ENCODE measurements around the gene CFAP20. TPM values are rescaled to one million over a fixed set of nuclear protein-coding genes. Genes with fewer than 3 reads are reported as not detected.

The CFAP20 gene
- total and polyA plus RNA-seq, 2 of the 13 experiments (the other 11 are each of a cell fraction or from before 2014, with no cell fraction given), result 73.1 to 87.4 TPM

DNA sequence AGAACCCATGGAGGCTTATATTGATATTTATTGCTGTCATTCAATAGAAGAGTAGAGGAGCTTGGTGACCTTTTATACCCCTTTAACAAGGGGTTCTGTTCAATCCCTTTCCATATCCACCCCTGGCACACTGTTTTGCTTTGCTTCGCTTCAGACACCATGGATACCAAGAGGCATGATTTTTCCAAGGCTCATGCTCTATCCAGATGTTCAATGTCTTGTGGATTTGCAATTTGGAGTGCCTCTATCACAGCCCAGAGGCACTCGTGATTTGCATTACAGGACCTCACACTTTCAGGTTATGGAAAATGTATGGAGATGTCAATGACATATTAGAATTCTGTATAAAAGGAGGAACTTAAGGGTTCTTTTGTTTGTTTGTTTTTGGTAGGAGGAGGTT, 21.5 kb downstream of the CFAP20 start:
- Histone ChIP-seq H3K9ac (ENCODE audit: insufficient read depth, low read depth, low read length) (no peak overlapping the region), H3K4me3 (replicated peaks in 1 of 3; ENCODE audit: insufficient read depth in 1 of 3, low read depth in 2 of 3, low read length in 3 of 3) (no peak overlapping the region), H3K79me2 (ENCODE audit: insufficient read depth, low read length) (no peaks in the 10 kb centered on the region), H2AFZ (ENCODE audit: low read length) (no peak overlapping the region), H4K20me1 (ENCODE audit: insufficient read depth, low read length) (no peaks in the 10 kb centered on the region), H3K27ac (ENCODE audit: extremely low read length, insufficient read depth, low read length) (no peak overlapping the region), H3K4me1 (ENCODE audit: insufficient read depth, low read length) (peaks cover 6% of the 10 kb centered on the region; the same call in 1 of the 2 replicates), H3K9me3 (ENCODE audit: low read length) (no peaks in the 10 kb centered on the region), H3K4me2 (ENCODE audit: low read depth, low read length) (no peak overlapping the region), H3K27me3 (ENCODE audit: control insufficient read depth in 1 of 2, insufficient read depth in 2 of 2, low read length in 2 of 2) (no peaks in the 10 kb centered on the region), H3K36me3 (replicated peaks in 1 of 2; ENCODE audit: control insufficient read depth in 1 of 2, insufficient read depth in 2 of 2, low read length in 2 of 2) (no peaks in the 10 kb centered on the region)
- in situ Hi-C loops (cut with HindIII; ENCODE audit: extremely low pct_ligation_motif_present, low pct_unique_long_range_greater_than_20kb) (no loop called here), intact Hi-C loops (cut with micrococcal nuclease; ENCODE audit: unreplicated experiment) (no loop called here)
- ChIA-PET POLR2A (no interaction called here), CTCF (ENCODE audit: low intra/inter-chr PET ratio, low total read pairs) (no interaction called here)
- FAIRE-seq (no peak), ATAC-seq (no peak), DNase-seq (ENCODE audit: low spot score) (no peak)
- TF ChIP-seq TSC22D2 (CRISPR knock-in tag; IDR thresholded peaks at IDR 0.05; ENCODE audit: borderline replicate concordance) (no peak), ZNF430 (CRISPR knock-in tag; IDR thresholded peaks at IDR 0.05) (no peak), KMT2A (CRISPR knock-in tag; IDR thresholded peaks at IDR 0.05) (no peak), ZNF816 (CRISPR knock-in tag; IDR thresholded peaks at IDR 0.05; ENCODE audit: borderline replicate concordance) (no peak)
- BruUV-seq (replicated peaks), result no TSS peak
- 43% methylated on average over 2 of the region's 2 CpGs for WGBS (ENCODE audit: low lambda C conversion rate)

DNA sequence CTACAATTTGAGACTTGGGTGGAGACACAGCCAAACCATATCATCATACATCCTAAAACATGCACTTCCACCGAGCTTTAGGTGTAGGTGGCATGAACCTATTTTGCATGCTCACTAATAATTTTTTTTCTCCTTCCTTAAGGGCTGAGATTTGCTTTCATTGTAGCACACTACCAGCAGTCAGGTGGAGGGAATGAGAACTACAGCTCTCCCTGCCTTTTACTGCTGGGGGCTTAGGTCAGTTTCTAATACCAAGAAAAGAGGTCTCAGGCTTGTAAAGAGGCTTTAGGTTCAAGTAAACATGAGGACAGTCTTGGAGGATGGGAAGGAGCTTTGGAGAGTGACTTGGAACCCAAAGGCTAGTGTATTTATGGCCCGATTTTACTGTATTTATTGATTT, 22.0 kb downstream of the CFAP20 start:
- BruUV-seq (replicated peaks), result no TSS peak

More for the DNA sequence above, 22.0 kb downstream of the CFAP20 start:
- Histone ChIP-seq H3K4me2 (ENCODE audit: low read depth, low read length) (no peak overlapping the region), H3K36me3 (replicated peaks in 1 of 2; ENCODE audit: control insufficient read depth in 1 of 2, insufficient read depth in 2 of 2, low read length in 2 of 2) (no peaks in the 10 kb centered on the region), H4K20me1 (ENCODE audit: insufficient read depth, low read length) (no peaks in the 10 kb centered on the region), H3K27me3 (ENCODE audit: control insufficient read depth in 1 of 2, insufficient read depth in 2 of 2, low read length in 2 of 2) (no peaks in the 10 kb centered on the region), H3K27ac (ENCODE audit: extremely low read length, insufficient read depth, low read length) (no peak overlapping the region), H2AFZ (ENCODE audit: low read length) (no peak overlapping the region), H3K9ac (ENCODE audit: insufficient read depth, low read depth, low read length) (no peak overlapping the region), H3K4me1 (ENCODE audit: insufficient read depth, low read length) (peaks cover 6% of the 10 kb centered on the region; the same call in 1 of the 2 replicates), H3K9me3 (ENCODE audit: low read length) (no peaks in the 10 kb centered on the region), H3K79me2 (ENCODE audit: insufficient read depth, low read length) (no peaks in the 10 kb centered on the region), H3K4me3 (replicated peaks in 1 of 3; ENCODE audit: insufficient read depth in 1 of 3, low read depth in 2 of 3, low read length in 3 of 3) (no peak overlapping the region)
- TF ChIP-seq ZNF30 (CRISPR knock-in tag; IDR thresholded peaks at IDR 0.05), result no peak
- no peak for TF ChIP-seq SNAPC2 (CRISPR knock-in tag; IDR thresholded peaks at IDR 0.05)
- no peak for TF ChIP-seq ZKSCAN8 (CRISPR knock-in tag; IDR thresholded peaks at IDR 0.05; ENCODE audit: borderline replicate concordance)
- no peak for TF ChIP-seq ZMYM3 (CRISPR knock-in tag; IDR thresholded peaks at IDR 0.05)
- TF ChIP-seq SSRP1 (CRISPR knock-in tag; IDR thresholded peaks at IDR 0.05), result no peak
- no peak for TF ChIP-seq FOSL2 (CRISPR knock-in tag; IDR thresholded peaks at IDR 0.05)
- POLR2A ChIA-PET, result no interaction called here
- 0% methylated on average over 2 of the region's 2 CpGs for WGBS (ENCODE audit: low lambda C conversion rate)
- CTCF ChIA-PET (ENCODE audit: low intra/inter-chr PET ratio, low total read pairs), result no interaction called here
- no peak for DNase-seq (ENCODE audit: low spot score)
- intact Hi-C loops (cut with micrococcal nuclease; ENCODE audit: unreplicated experiment), result no loop called here
- FAIRE-seq, result no peak
- in situ Hi-C loops (cut with HindIII; ENCODE audit: extremely low pct_ligation_motif_present, low pct_unique_long_range_greater_than_20kb), result no loop called here
- peak; percentile 51 for ATAC-seq

Data from HepG2 (cell line).